Astrocyte (in vitro differentiated cells and primary cell): ENCODE data around the gene DTX2. TPM values are rescaled to one million over a fixed set of nuclear protein-coding genes. Genes with fewer than 3 reads are reported as not detected.
"Not testable (repeated sequence)": the region's sequence is repeated elsewhere in the genome, so short reads cannot be mapped to it uniquely, and the experiment has no call there.

ENCODE experiments used
- DNase-seq: peaks from one replicate; pipeline ENCODE4 v3.0.0-alpha.2; 2010; ENCODE audit warnings: low read depth
- FAIRE-seq: peaks from 2 replicates; lab custom pipeline; 2011; peaks lifted over from hg19 to GRCh38; lab: Jason Lieb, UNC
- H2AFZ ChIP-seq: 2 replicates; pipeline ENCODE4 v1.6.0; 2012; ENCODE audit warnings: low read depth, low read length, inconsistent platforms
- H3K27ac ChIP-seq: 2 replicates; pipeline ENCODE4 v1.5.1; 2011; ENCODE audit warnings: low read depth, low read length, inconsistent platforms
- H3K27me3 ChIP-seq: 2 replicates; pipeline ENCODE4 v1.6.0; 2011; ENCODE audit warnings: low read length, inconsistent platforms; ENCODE audit not compliant: insufficient read depth
- H3K36me3 ChIP-seq: 2 replicates; pipeline ENCODE4 v1.5.1; 2011; ENCODE audit warnings: low read length, inconsistent platforms; ENCODE audit not compliant: insufficient read depth
- H3K4me1 ChIP-seq: 2 replicates; pipeline ENCODE4 v1.5.1; 2011; ENCODE audit warnings: low read length, inconsistent platforms; ENCODE audit not compliant: insufficient read depth
- H3K4me2 ChIP-seq: 2 replicates; pipeline ENCODE4 v1.6.0; 2012; ENCODE audit warnings: low read length, inconsistent platforms
- H3K4me3 ChIP-seq: 2 replicates; pipeline ENCODE4 v1.5.1; 2011; ENCODE audit warnings: low read depth, mild to moderate bottlenecking, low read length, inconsistent platforms; ENCODE audit not compliant: insufficient read depth
- H3K79me2 ChIP-seq: 2 replicates; pipeline ENCODE4 v1.6.0; 2012; ENCODE audit warnings: mild to moderate bottlenecking, low read length, inconsistent platforms; ENCODE audit not compliant: insufficient read depth
- H3K9ac ChIP-seq: 2 replicates; pipeline ENCODE4 v1.6.0; 2012; ENCODE audit warnings: mild to moderate bottlenecking, low read length, inconsistent platforms
- H3K9me3 ChIP-seq: 2 replicates; pipeline ENCODE4 v1.5.1; 2012; ENCODE audit warnings: low read depth, mild to moderate bottlenecking, low read length, inconsistent platforms; ENCODE audit not compliant: insufficient read depth
- H4K20me1 ChIP-seq: 2 replicates; pipeline ENCODE4 v1.6.0; 2012; ENCODE audit warnings: low read length, inconsistent platforms; ENCODE audit not compliant: insufficient read depth
- H3K27ac Mint-ChIP-seq: one replicate; pipeline ENCODE4 v1.8.0; 2021; ENCODE audit warnings: mild to moderate bottlenecking, mixed read lengths; ENCODE audit not compliant: unreplicated experiment
- H3K27me3 Mint-ChIP-seq: one replicate; pipeline ENCODE4 v1.8.0; 2021; ENCODE audit warnings: low read depth, mixed read lengths; ENCODE audit not compliant: unreplicated experiment
- H3K36me3 Mint-ChIP-seq: one replicate; pipeline ENCODE4 v1.8.0; 2021; ENCODE audit warnings: low read depth, mixed read lengths; ENCODE audit not compliant: unreplicated experiment
- H3K4me1 Mint-ChIP-seq: one replicate; pipeline ENCODE4 v1.8.0; 2021; ENCODE audit warnings: low read depth, mixed read lengths; ENCODE audit not compliant: unreplicated experiment
- H3K4me3 Mint-ChIP-seq: one replicate; pipeline ENCODE4 v1.8.0; 2021; ENCODE audit warnings: mild to moderate bottlenecking, moderate library complexity, mixed read lengths; ENCODE audit not compliant: unreplicated experiment
- H3K9me3 Mint-ChIP-seq: one replicate; pipeline ENCODE4 v1.8.0; 2021; ENCODE audit warnings: mild to moderate bottlenecking, mixed read lengths; ENCODE audit not compliant: unreplicated experiment
- total RNA-seq: library from RNA; stranded (reverse); gene quantifications from 2 replicates; pipeline ENCODE4 v1.2.1, GENCODE V29; 2021

DTX2 gene
- total RNA-seq, 1 donor from 2014 or later = 19.7 TPM

GRCh38 chr7:76498583-76499200 lies 37.2 kb downstream of the DTX2 start:
- not testable (repeated sequence) for H3K4me1 Mint-ChIP-seq, H3K27ac ChIP-seq, H3K9me3 ChIP-seq, DNase-seq, H3K79me2 ChIP-seq, H3K27me3 Mint-ChIP-seq, H3K4me3 ChIP-seq, H3K36me3 Mint-ChIP-seq, H3K4me3 Mint-ChIP-seq, H3K4me1 ChIP-seq, H3K36me3 ChIP-seq, H3K9me3 Mint-ChIP-seq, H2AFZ ChIP-seq, FAIRE-seq, H4K20me1 ChIP-seq, H3K27me3 ChIP-seq, H3K27ac Mint-ChIP-seq, H3K4me2 ChIP-seq, H3K9ac ChIP-seq

DNA sequence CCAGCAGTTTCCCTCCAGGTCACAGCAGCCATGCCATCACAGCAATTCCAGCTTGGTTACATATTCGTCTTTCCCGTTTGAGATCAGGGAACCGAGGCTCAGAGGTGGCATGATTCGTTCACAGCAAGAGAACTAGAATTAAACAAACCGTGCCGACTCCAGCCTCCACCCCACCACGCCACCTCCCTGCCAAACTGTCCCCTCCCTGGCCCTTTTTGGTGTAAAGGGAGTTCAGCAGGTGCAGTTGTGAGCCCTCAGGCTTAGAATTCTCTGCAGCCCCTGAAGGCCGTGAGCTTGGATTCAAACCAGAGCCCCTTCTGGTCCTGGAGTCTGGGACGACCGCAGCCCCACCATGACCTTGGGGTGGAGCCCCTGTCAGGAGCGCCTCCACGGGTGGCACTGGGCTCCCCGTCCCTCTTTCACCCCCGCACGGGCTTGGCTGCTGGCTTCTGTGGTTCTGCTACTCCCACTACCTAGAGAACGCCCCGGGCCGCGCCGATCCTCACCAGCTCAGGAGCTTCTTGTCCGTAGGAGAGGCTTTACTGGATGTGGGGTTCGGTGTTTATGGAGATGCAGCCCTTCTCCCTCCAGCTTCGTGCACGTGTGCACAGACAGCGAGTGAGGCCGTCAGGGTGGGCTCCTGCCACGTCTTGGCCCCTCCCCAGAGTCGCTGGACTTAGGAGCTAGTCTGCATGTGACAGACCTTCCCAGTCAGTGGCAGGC lies 37.9 kb downstream of the DTX2 start:
- not testable (repeated sequence) for H4K20me1 ChIP-seq, H3K27ac ChIP-seq, H3K27ac Mint-ChIP-seq, H3K79me2 ChIP-seq, H3K27me3 Mint-ChIP-seq, FAIRE-seq, H3K4me2 ChIP-seq, H3K9ac ChIP-seq, H3K9me3 ChIP-seq, H3K36me3 Mint-ChIP-seq, H3K9me3 Mint-ChIP-seq, H3K4me3 ChIP-seq, H3K36me3 ChIP-seq, H3K4me3 Mint-ChIP-seq, H3K4me1 Mint-ChIP-seq, H2AFZ ChIP-seq, H3K27me3 ChIP-seq, DNase-seq, H3K4me1 ChIP-seq

- H3K27me3 ChIP-seq, H3K27me3 Mint-ChIP-seq, H3K4me2 ChIP-seq, H3K4me3 Mint-ChIP-seq, DNase-seq, H3K27ac Mint-ChIP-seq, H3K9me3 Mint-ChIP-seq, H3K4me3 ChIP-seq, H2AFZ ChIP-seq, H3K27ac ChIP-seq, H3K4me1 Mint-ChIP-seq, H3K79me2 ChIP-seq, H3K36me3 ChIP-seq, H3K9me3 ChIP-seq, FAIRE-seq, H3K4me1 ChIP-seq, H3K36me3 Mint-ChIP-seq, H3K9ac ChIP-seq, H4K20me1 ChIP-seq: not testable (repeated sequence)
These were observed 38.4 kb downstream of the DTX2 start for GRCh38 chr7:76499924-76500241.

DNA sequence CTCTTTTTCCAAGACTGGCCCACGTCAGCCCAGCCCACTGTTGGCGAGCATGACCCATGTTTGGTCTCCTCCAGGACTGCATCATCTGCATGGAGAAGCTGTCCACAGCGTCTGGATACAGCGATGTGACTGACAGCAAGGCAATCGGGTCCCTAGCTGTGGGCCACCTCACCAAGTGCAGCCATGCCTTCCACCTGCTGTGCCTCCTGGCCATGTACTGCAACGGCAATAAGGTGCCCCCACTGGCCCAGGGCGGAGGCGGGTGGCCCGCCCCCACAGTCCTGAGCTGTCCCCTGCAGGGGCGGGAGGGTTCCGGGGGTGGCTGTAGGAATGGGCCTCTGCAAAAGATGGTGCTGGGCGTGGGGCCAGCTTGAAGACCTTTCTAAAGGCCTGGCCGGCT lies 40.7 kb downstream of the DTX2 start:
- not testable (repeated sequence) for H3K4me1 Mint-ChIP-seq, H3K9me3 ChIP-seq, H3K27me3 Mint-ChIP-seq, H2AFZ ChIP-seq, DNase-seq, H3K27ac Mint-ChIP-seq, H3K36me3 Mint-ChIP-seq, H3K79me2 ChIP-seq, H4K20me1 ChIP-seq, H3K9ac ChIP-seq, H3K27ac ChIP-seq, FAIRE-seq, H3K9me3 Mint-ChIP-seq, H3K4me3 Mint-ChIP-seq, H3K27me3 ChIP-seq, H3K4me1 ChIP-seq, H3K4me2 ChIP-seq, H3K36me3 ChIP-seq, H3K4me3 ChIP-seq

- not testable (repeated sequence) for FAIRE-seq, H3K27me3 Mint-ChIP-seq, H3K4me1 ChIP-seq, H3K4me3 Mint-ChIP-seq, DNase-seq, H3K9me3 ChIP-seq, H4K20me1 ChIP-seq, H3K36me3 Mint-ChIP-seq, H2AFZ ChIP-seq, H3K4me1 Mint-ChIP-seq, H3K79me2 ChIP-seq, H3K4me2 ChIP-seq, H3K27ac Mint-ChIP-seq, H3K9ac ChIP-seq, H3K36me3 ChIP-seq, H3K27ac ChIP-seq, H3K4me3 ChIP-seq, H3K27me3 ChIP-seq, H3K9me3 Mint-ChIP-seq
These were observed 41.3 kb downstream of the DTX2 start for GRCh38 chr7:76502836-76503235.

DNA sequence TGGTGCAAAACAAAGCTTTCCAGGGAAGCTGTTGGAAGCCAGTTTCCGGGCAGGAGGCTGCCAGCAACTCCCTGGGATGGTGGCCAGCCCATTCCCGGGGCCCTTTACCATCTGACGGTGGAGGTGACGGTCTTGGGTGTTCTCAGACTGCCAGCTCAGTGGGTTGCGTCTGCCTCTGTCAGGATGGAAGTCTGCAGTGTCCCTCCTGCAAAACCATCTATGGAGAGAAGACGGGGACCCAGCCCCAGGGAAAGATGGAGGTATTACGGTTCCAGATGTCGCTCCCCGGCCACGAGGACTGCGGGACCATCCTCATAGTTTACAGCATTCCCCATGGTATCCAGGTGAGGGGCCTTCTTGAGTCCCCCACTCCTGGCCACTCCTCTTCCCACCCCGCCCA lies 41.7 kb downstream of the DTX2 start:
- not testable (repeated sequence) for H3K36me3 Mint-ChIP-seq, H2AFZ ChIP-seq, H3K4me3 Mint-ChIP-seq, H3K27ac Mint-ChIP-seq, H3K36me3 ChIP-seq, H4K20me1 ChIP-seq, DNase-seq, H3K27ac ChIP-seq, FAIRE-seq, H3K9me3 ChIP-seq, H3K27me3 Mint-ChIP-seq, H3K4me2 ChIP-seq, H3K4me3 ChIP-seq, H3K27me3 ChIP-seq, H3K79me2 ChIP-seq, H3K9ac ChIP-seq, H3K4me1 ChIP-seq, H3K9me3 Mint-ChIP-seq
- peaks cover 11% of the 10 kb centered on the region for H3K4me1 Mint-ChIP-seq
